Measurements from ENCODE around the gene C17orf107. TPM values are rescaled to one million over a fixed set of nuclear protein-coding genes. Genes with fewer than 3 reads are reported as not detected.

Gene C17orf107
- total and polyA plus RNA-seq, 9 of the 15 experiments (the other 6 are each of a cell fraction or from before 2014, with no cell fraction given) = 0.05 to 0.29 (median 0.07) TPM; not detected in 4

DNA sequence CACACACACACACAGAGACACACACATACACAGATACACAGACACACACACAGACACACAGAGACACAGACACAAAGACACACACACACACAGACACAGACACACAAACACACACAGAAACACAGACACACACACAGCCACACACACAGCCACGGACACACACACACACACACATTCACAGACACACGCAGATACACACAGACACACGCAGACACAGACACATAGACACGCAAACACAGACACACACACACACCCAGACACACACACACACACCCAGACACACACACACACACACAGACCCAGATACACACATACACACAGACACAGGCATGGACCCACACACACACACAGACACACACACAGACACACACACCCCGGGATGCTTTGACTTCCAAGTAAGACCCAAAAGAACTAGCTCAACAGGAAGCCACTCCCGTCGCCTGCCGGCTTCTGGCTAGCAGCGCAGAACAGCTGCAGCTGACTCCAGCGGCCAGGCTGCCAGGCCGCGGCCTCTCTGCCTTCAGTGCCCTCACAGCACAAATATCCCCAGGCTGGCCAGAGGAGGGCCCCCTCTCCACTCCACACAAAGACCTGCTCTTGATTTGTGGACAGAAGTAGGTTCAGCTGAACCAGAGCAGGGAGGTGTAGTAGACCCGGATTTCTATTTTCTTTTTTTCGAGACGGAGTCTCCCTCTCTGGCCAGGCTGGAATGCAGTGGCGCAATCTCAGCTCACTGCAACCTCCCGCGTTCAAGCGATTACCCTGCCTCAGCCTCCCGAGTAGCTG, 9.6 kb downstream of the C17orf107 start (continued):
- TF ChIP-seq, protein P1, sequence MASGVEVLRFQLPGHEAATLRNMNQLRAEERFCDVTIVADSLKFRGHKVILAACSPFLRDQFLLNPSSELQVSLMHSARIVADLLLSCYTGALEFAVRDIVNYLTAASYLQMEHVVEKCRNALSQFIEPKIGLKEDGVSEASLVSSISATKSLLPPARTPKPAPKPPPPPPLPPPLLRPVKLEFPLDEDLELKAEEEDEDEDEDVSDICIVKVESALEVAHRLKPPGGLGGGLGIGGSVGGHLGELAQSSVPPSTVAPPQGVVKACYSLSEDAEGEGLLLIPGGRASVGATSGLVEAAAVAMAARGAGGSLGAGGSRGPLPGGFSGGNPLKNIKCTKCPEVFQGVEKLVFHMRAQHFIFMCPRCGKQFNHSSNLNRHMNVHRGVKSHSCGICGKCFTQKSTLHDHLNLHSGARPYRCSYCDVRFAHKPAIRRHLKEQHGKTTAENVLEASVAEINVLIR (CRISPR knock-in tag; IDR thresholded peaks at IDR 0.05) = no peak
- TF ChIP-seq ZNF830 (CRISPR knock-in tag; IDR thresholded peaks at IDR 0.05) (no peak), SRSF3 (IDR thresholded peaks at IDR 0.05; ENCODE audit: insufficient read depth, low read length) (no peak), NR3C1 (CRISPR knock-in tag; IDR thresholded peaks at IDR 0.05) (no peak), EP400 (IDR thresholded peaks at IDR 0.05) (no peak), LARP7 (IDR thresholded peaks at IDR 0.05) (peak; percentile 97), ETV1 (tag; conservative IDR thresholded peaks at IDR 0.05; ENCODE audit: low read depth) (peak; percentile 52), ELF4 (CRISPR knock-in tag; IDR thresholded peaks at IDR 0.05) (peak; percentile 65; the same call in 1 of the 2 replicates), TCF3 (CRISPR knock-in tag; IDR thresholded peaks at IDR 0.05) (no peak), LCOR (CRISPR knock-in tag; IDR thresholded peaks at IDR 0.05) (no peak), RAD51 (IDR thresholded peaks at IDR 0.05; ENCODE audit: borderline replicate concordance, low read depth) (no peak), SRSF7 (optimal IDR thresholded peaks at IDR 0.05; ENCODE audit: low read depth, low read length) (no peak), ZNF239 (CRISPR knock-in tag; IDR thresholded peaks at IDR 0.05) (no peak)
- TF ChIP-seq, protein P2, sequence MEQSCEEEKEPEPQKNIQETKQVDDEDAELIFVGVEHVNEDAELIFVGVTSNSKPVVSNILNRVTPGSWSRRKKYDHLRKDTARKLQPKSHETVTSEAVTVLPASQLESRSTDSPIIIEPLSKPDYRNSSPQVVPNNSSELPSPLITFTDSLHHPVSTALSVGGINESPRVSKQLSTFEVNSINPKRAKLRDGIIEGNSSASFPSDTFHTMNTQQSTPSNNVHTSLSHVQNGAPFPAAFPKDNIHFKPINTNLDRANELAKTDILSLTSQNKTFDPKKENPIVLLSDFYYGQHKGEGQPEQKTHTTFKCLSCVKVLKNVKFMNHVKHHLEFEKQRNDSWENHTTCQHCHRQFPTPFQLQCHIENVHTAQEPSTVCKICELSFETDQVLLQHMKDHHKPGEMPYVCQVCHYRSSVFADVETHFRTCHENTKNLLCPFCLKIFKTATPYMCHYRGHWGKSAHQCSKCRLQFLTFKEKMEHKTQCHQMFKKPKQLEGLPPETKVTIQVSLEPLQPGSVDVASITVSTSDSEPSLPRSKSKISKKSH (CRISPR knock-in tag; IDR thresholded peaks at IDR 0.05) = no peak
- TF ChIP-seq, protein P3, sequence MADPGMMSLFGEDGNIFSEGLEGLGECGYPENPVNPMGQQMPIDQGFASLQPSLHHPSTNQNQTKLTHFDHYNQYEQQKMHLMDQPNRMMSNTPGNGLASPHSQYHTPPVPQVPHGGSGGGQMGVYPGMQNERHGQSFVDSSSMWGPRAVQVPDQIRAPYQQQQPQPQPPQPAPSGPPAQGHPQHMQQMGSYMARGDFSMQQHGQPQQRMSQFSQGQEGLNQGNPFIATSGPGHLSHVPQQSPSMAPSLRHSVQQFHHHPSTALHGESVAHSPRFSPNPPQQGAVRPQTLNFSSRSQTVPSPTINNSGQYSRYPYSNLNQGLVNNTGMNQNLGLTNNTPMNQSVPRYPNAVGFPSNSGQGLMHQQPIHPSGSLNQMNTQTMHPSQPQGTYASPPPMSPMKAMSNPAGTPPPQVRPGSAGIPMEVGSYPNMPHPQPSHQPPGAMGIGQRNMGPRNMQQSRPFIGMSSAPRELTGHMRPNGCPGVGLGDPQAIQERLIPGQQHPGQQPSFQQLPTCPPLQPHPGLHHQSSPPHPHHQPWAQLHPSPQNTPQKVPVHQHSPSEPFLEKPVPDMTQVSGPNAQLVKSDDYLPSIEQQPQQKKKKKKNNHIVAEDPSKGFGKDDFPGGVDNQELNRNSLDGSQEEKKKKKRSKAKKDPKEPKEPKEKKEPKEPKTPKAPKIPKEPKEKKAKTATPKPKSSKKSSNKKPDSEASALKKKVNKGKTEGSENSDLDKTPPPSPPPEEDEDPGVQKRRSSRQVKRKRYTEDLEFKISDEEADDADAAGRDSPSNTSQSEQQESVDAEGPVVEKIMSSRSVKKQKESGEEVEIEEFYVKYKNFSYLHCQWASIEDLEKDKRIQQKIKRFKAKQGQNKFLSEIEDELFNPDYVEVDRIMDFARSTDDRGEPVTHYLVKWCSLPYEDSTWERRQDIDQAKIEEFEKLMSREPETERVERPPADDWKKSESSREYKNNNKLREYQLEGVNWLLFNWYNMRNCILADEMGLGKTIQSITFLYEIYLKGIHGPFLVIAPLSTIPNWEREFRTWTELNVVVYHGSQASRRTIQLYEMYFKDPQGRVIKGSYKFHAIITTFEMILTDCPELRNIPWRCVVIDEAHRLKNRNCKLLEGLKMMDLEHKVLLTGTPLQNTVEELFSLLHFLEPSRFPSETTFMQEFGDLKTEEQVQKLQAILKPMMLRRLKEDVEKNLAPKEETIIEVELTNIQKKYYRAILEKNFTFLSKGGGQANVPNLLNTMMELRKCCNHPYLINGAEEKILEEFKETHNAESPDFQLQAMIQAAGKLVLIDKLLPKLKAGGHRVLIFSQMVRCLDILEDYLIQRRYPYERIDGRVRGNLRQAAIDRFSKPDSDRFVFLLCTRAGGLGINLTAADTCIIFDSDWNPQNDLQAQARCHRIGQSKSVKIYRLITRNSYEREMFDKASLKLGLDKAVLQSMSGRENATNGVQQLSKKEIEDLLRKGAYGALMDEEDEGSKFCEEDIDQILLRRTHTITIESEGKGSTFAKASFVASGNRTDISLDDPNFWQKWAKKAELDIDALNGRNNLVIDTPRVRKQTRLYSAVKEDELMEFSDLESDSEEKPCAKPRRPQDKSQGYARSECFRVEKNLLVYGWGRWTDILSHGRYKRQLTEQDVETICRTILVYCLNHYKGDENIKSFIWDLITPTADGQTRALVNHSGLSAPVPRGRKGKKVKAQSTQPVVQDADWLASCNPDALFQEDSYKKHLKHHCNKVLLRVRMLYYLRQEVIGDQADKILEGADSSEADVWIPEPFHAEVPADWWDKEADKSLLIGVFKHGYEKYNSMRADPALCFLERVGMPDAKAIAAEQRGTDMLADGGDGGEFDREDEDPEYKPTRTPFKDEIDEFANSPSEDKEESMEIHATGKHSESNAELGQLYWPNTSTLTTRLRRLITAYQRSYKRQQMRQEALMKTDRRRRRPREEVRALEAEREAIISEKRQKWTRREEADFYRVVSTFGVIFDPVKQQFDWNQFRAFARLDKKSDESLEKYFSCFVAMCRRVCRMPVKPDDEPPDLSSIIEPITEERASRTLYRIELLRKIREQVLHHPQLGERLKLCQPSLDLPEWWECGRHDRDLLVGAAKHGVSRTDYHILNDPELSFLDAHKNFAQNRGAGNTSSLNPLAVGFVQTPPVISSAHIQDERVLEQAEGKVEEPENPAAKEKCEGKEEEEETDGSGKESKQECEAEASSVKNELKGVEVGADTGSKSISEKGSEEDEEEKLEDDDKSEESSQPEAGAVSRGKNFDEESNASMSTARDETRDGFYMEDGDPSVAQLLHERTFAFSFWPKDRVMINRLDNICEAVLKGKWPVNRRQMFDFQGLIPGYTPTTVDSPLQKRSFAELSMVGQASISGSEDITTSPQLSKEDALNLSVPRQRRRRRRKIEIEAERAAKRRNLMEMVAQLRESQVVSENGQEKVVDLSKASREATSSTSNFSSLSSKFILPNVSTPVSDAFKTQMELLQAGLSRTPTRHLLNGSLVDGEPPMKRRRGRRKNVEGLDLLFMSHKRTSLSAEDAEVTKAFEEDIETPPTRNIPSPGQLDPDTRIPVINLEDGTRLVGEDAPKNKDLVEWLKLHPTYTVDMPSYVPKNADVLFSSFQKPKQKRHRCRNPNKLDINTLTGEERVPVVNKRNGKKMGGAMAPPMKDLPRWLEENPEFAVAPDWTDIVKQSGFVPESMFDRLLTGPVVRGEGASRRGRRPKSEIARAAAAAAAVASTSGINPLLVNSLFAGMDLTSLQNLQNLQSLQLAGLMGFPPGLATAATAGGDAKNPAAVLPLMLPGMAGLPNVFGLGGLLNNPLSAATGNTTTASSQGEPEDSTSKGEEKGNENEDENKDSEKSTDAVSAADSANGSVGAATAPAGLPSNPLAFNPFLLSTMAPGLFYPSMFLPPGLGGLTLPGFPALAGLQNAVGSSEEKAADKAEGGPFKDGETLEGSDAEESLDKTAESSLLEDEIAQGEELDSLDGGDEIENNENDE (IDR thresholded peaks at IDR 0.05; ENCODE audit: low read depth, low read length) = no peak
